Measurements from ENCODE around the gene ZEB2. TPM values are rescaled to one million over a fixed set of nuclear protein-coding genes. Genes with fewer than 3 reads are reported as not detected.

The ZEB2 gene
- total RNA-seq, 1 experiment from 2014 or later, result not detected

DNA sequence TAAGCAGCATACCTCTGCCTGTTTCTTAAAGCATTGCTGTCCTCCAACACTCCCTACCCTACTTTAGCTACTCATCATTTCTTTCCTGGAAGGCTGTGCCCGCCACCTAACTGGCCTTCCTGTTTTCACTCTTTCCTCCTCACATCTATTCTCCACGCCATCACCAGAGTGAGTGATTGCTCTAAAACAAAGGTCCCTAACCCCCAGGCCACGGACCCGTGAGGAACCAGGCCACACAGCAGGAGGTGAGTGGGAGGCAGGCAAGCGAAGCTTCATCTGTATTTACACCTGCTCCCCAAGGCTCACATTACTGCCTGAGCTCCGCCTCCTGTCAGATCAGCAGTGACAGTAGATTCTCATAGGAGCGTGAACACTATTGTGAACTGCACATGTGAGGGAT, 13.3 kb upstream of the ZEB2 start:
- DNase-seq (ENCODE audit: low spot score), result no peak
- in situ Hi-C loops (cut with HindIII; ENCODE audit: low sequenced_read_pairs), result no loop called here

GRCh38 chr2:144530596-144530995, 10.7 kb upstream of the ZEB2 start:
- in situ Hi-C loops (cut with HindIII; ENCODE audit: low sequenced_read_pairs), result no loop called here
- DNase-seq (ENCODE audit: low spot score), result no peak

DNA sequence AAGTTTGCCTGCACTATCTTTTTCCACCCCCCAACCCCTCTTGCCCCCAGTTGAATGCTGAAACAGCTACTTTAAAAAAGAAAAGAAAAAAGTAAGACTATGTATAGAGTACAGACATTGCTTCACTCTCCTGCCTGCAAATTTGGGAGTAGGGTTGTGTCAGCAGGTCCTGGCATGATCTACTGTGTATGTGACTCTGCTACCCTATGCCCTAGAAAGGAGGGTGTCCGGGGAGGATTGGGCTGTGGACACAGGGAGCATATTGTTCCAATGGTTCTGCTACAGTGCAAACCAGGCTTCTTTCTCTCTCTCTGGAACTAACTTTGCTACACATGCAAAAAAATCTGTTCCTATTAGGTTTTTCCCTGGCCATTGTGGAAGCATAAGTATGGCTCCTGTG, 9.9 kb upstream of the ZEB2 start:
- in situ Hi-C loops (cut with HindIII; ENCODE audit: low sequenced_read_pairs), result no loop called here
- DNase-seq (ENCODE audit: low spot score), result no peak

DNA sequence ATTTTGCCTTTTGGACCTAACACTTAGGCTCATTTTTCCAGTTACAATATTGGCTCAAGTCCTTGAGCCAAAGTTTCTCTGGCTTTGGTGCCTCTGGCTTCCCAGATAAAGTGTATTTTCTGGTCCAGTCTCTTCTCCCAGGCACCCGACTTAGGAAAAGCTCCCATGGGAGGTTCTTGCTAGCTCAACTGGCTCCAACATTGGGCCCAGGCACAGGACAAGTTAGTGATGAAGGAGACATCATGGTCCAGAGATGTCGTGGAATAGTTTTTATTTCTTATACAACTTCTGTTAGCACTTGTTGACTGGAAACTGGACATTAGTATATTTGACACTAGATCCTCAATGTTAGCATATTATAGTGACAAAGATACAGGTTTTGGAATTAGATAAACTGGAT, 8.2 kb upstream of the ZEB2 start:
- no peak for DNase-seq (ENCODE audit: low spot score)
- in situ Hi-C loops (cut with HindIII; ENCODE audit: low sequenced_read_pairs), result no loop called here

- no peak for DNase-seq (ENCODE audit: low spot score)
- in situ Hi-C loops (cut with HindIII; ENCODE audit: low sequenced_read_pairs), result no loop called here
These were observed 6.9 kb upstream of the ZEB2 start for GRCh38 chr2:144526831-144527230.

DNA sequence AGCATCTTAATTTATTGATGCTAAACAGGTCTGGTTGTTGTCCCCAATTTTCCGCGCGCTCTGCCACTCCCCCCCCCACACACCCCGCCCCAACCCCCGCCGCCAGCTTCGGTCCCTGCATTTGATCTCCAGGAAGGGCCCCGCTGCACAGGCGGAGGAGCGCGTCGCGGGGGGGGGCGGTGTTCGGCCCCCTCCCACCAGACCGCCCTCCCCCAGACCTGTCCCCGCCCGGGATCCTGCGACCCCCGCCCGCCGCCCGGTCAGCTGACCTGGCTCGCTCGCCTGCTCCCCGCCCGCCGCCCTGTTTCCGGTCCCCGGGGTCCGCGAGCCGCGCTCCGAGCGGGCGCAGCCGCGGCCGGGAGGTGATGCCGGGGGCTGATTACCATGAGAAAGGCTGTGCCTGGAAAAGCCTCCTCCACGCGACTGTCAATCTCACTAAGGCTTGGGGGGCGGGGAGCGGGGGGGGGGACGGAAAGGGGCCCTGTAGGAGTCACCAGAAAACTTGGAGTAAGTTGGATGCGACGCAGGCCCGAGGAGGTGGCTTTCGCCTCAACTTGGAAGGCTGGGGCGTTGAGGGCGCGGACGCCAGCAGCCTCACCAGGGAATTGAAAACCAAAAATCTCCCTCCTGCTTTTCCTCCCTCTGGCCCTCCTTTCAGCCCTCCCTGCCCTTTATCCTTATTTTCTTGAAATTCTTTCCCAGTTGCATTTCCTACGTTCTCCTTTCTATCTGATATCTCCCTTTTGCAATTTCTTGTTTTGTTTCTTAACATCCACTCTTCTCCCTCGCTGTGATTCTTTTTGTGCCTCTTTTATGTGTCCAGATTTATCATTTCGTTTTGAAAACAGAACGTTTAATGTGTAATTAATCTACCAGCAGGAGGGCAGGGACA, 4.4 kb upstream of the ZEB2 start:
- DNase-seq (ENCODE audit: low spot score), result no peak
- in situ Hi-C loops (cut with HindIII; ENCODE audit: low sequenced_read_pairs), result no loop called here

DNA sequence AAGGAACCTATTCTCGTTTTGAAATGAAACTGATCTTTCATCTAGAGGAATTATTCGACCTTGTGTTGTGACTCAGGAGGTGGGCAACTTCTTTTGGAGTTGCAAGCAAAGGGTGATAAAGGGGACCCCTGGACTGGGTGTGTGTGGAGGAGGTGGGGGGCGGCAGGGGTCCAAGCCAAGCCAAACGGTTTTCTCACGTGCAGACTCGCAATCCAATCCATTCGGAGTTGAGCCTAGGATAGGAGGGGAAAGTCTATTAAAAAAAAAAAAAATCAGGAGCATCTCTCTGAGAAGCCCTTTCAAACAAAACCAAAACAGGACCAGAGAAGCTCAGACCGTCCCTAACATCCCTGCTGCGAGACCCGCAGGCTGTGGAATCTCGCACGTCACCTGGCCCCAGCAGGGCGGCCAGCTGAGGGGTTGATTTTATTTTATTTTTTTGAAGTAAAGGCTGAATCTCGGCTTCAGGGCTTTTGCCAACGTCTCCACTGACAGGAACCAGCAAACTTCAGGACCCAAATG, 3.7 kb upstream of the ZEB2 start:
- DNase-seq (ENCODE audit: low spot score), result no peak
- in situ Hi-C loops (cut with HindIII; ENCODE audit: low sequenced_read_pairs), result no loop called here

- no peak for DNase-seq (ENCODE audit: low spot score)
- in situ Hi-C loops (cut with HindIII; ENCODE audit: low sequenced_read_pairs), result no loop called here
These were observed 3.1 kb upstream of the ZEB2 start for GRCh38 chr2:144522897-144523595.

- in situ Hi-C loops (cut with HindIII; ENCODE audit: low sequenced_read_pairs), result no loop called here
- no peak for DNase-seq (ENCODE audit: low spot score)
These were observed 2.4 kb upstream of the ZEB2 start for GRCh38 chr2:144522176-144522896.

GRCh38 chr2:144521686-144522085, 1.8 kb upstream of the ZEB2 start:
- no peak for DNase-seq (ENCODE audit: low spot score)
- in situ Hi-C loops (cut with HindIII; ENCODE audit: low sequenced_read_pairs), result no loop called here

DNA sequence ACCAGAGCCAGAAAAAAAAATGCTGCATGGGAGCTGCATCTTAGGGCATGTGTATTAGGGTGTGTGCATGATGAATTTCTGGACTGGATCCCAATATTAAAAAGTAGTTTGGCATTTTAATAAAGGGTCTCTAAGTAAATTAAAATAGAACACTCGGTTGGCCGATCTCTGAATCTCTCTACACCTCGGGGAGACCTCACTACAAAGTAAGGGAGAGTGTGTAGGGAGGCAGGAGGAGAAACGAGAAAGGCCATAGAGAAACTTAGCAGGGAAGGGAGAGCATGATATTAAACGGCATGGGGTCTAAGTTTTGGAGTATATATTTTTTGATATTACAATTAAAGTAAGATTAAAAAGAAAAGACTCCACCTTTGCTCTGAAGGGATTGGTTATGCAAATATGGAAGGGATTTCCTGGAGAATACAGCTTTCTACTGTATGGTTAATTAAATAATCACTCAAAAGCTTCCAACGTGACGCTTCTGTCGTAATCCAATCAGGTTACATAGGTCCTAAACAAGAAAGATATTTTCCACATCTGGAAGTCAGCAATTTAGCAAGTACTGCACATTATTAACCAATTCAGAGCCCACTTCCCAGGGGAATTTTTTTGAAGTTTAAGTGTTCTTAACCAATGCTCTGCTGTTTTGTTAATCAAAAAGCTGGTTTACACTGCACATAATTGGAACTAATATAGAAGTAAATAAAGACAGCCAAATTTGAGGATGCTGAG, 1.0 kb upstream of the ZEB2 start:
- in situ Hi-C loops (cut with HindIII; ENCODE audit: low sequenced_read_pairs), result no loop called here
- no peak for DNase-seq (ENCODE audit: low spot score)

GRCh38 chr2:144519597-144519933, 354 bp downstream of the ZEB2 start:
- DNase-seq (ENCODE audit: low spot score), result no peak
- in situ Hi-C loops (cut with HindIII; ENCODE audit: low sequenced_read_pairs), result no loop called here

GRCh38 chr2:144518748-144519596, 947 bp downstream of the ZEB2 start:
- in situ Hi-C loops (cut with HindIII; ENCODE audit: low sequenced_read_pairs), result no loop called here
- DNase-seq (ENCODE audit: low spot score), result no peak

DNA sequence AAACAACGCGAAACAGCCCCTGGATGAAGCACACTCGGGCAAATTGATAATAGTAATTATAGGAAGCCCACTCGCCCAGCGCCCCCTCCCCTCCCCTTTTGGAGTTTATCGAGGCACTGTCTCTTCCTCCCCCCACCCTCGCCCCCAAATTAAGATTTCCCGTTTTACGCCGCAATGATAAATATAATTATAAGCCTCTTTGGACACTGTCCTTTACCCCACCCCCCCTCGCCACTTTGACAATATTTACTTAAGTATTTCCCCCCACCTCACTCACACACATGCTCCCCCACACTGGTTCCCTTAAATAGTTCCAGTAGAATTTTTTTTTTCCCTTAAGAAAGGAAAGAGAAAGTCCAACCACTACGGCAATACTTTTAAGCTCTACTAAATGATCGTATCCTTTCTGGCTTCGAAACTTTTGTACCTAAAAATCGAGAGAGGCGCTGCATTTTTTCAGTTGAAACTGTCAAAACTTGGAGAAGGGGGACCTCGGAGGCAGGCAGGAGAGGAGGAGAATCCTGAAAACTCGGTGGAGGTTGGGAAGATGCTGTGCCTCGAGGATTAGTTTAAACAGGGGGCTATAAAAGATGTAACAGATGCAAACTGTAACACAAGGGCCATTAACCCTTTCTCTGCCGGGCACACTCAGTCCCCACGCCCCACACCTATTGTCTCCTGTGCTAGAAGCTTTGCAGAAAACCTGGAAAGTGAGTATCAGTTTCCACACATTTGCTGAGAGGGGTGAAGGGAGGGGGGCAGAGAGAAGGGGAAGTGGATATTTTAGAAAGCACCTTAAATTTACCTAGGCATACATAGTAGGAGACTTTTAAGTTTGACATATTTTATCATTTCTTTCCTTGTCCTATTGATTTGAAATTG, 1.8 kb downstream of the ZEB2 start:
- in situ Hi-C loops (cut with HindIII; ENCODE audit: low sequenced_read_pairs), result no loop called here
- no peak for DNase-seq (ENCODE audit: low spot score)

- DNase-seq (ENCODE audit: low spot score), result no peak
- in situ Hi-C loops (cut with HindIII; ENCODE audit: low sequenced_read_pairs), result no loop called here
These were observed 2.7 kb downstream of the ZEB2 start for GRCh38 chr2:144516981-144517865.

- in situ Hi-C loops (cut with HindIII; ENCODE audit: low sequenced_read_pairs), result no loop called here
These were observed 3.4 kb downstream of the ZEB2 start for GRCh38 chr2:144516411-144516980.

More at GRCh38 chr2:144516411-144516980, 3.4 kb downstream of the ZEB2 start:
- no peak for DNase-seq (ENCODE audit: low spot score)

All from G401 (cell line).